Adrenal gland (tissue), 5 donors: ENCODE measurements around the gene HLCS.

ENCODE experiments used
- POLR2A ChIP-seq, 2 donors: fragments of 450-650 bp; IDR thresholded peaks; one replicate each; pipeline ENCODE4 v1.6.1; 2017; ENCODE audit warnings: antibody characterized with exemption in 2 of 2, mild to moderate bottlenecking in 2 of 2, moderate library complexity in 1 of 2
- TF ChIP-seq, protein P1 (sequence below), 6 experiments: fragments of 450-650 bp in 4 of 6; fragments of 200-600 bp in 2 of 6; sonication (generic) in 1 of 6; IDR thresholded peaks; 1 replicate in 5 of 6; 2 replicates in 1 of 6; pipeline versions ENCODE4 v1.5.1 to v1.8.0; 2016 to 2021; ENCODE audit warnings: antibody characterized with exemption in 6 of 6, mild to moderate bottlenecking in 2 of 6, moderate library complexity in 1 of 6
- donor health status: DM: no; HTN: no; CAD: no.

GRCh38 chr21:36704281-36704957, 262.1 kb downstream of the HLCS start:
- TF ChIP-seq POLR2A (IDR thresholded peaks at IDR 0.05), result no peak
- TF ChIP-seq, protein P1, sequence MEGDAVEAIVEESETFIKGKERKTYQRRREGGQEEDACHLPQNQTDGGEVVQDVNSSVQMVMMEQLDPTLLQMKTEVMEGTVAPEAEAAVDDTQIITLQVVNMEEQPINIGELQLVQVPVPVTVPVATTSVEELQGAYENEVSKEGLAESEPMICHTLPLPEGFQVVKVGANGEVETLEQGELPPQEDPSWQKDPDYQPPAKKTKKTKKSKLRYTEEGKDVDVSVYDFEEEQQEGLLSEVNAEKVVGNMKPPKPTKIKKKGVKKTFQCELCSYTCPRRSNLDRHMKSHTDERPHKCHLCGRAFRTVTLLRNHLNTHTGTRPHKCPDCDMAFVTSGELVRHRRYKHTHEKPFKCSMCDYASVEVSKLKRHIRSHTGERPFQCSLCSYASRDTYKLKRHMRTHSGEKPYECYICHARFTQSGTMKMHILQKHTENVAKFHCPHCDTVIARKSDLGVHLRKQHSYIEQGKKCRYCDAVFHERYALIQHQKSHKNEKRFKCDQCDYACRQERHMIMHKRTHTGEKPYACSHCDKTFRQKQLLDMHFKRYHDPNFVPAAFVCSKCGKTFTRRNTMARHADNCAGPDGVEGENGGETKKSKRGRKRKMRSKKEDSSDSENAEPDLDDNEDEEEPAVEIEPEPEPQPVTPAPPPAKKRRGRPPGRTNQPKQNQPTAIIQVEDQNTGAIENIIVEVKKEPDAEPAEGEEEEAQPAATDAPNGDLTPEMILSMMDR (IDR thresholded peaks at IDR 0.05), result no peak
